Erythroblast (primary cell): ENCODE measurements around the gene BEX1.
"Not testable (repeated sequence)": the region's sequence is repeated elsewhere in the genome, so short reads cannot be mapped to it uniquely, and the experiment has no call there.

Source experiments
- DNase-seq, 2 experiments: peaks; one replicate each; lab custom pipeline; 2025; lab: John Stamatoyannopoulos, UW
- GATA1 ChIP-seq: IDR thresholded peaks from 2 replicates; pipeline ENCODE4 v1.6.1; 2011; ENCODE audit warnings: low read depth, mild to moderate bottlenecking, control low read depth, low read length, moderate library complexity
- POLR2A ChIP-seq: IDR thresholded peaks from 2 replicates; pipeline ENCODE4 v1.6.1; 2011; ENCODE audit warnings: mild to moderate bottlenecking, low read length

The BEX1 gene

DNA sequence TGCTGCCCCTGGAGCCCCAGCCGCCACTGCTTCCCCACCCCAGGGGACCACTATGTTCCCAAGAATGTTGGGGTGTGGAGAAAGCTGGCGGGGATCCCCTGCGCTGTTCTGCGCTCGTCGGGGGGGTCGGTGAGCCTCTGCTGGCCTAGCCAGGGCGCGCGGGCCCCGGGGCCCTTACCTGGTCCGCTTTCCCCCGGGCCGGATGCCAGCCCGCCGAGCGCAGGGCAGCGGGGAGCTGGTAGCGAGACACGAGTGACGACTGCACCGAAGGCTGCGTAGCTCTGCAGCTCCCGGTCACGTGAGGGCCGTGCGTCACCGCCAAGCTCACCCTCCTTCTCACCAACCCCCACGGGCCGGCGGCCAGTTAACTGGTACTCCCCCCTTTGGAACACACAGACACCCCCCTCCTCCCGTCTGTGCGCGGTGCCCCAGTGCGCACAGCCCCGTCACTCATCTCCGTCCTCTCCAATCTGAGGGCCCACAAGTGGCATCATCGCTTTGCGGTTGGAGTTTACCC lies at the start of gene BEX1:
TSS of gene BEX1 (minus strand) at position 254 of the 517 bp plus-strand sequence. CDS start 897 bp downstream, outside the sequence.
- TF ChIP-seq GATA1, result no peak
- TF ChIP-seq POLR2A, result peak; percentile 36
- DNase-seq, result peak; percentile 52 to 62

DNA sequence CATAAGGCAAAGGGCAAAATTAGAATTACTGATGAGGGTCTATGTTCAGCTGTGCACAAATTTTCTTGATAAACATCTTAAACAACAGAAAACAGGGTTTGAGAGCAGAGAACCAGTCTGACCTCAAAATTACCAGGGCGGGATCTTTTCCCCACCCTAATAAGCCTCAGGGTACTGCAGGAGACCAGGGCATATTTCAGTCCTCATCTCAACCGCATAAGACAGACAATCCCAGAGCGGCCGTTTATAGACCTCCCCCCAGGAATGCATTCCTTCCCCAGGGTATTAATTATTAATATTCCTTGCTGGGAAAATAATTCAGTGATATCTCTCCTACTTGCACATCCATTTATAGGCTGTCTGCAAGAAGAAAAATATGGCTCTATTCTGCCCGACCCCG lies 45.5 kb upstream of the BEX1 start:
- not testable (repeated sequence) for DNase-seq

DNA sequence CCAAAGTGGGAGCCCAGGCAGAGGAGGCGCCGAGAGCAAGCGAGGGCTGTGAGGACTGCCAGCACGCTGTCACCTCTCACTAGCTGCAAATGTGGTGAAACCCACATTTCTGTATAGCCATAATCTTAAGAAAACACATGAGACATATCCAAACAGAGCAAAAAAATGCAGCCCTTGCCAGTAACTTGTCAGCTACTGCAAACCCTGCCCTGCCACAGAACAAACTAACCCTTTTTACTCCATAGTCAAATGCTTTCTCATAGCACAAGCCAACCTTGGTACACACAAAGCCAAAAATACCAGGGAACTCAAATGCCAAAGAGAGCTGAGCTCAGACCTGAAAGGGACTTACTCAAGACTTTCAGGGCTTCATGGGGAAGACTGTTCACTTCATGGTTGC lies 43.9 kb upstream of the BEX1 start:
- DNase-seq, result no peak
- no peak for TF ChIP-seq GATA1
- TF ChIP-seq POLR2A, result no peak

DNA sequence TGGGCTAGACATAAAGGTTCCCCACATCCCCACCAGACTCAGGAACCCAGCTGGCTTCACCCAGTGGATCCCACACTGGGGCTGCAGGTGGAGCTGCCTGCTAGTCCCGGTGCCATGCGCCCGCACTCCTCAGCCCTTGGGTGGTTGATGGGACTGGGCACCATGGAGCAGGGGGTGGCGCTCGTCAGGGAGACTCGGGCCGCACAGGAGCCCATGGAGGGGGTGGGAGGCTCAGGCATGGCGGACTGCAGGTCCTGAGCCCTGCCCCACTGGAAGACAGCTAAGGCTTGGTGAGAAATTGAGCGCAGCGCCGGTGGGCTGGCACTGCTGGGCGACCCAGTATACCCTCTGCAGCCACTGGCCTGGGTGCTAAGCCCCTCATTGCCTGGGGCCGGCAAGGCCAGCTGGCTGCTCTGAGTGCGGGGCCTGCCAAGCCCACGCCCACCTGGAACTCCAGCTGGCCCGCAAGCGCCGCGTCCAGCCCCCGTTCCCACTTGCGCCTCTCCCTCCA lies 43.3 kb upstream of the BEX1 start:
- DNase-seq, result not testable (repeated sequence)

- DNase-seq, result not testable (repeated sequence)
Measured at GRCh38 chrX:103104370-103104769, 40.4 kb upstream of the BEX1 start.

- not testable (repeated sequence) for DNase-seq
Measured at GRCh38 chrX:103103866-103104265, 39.9 kb upstream of the BEX1 start.

DNA sequence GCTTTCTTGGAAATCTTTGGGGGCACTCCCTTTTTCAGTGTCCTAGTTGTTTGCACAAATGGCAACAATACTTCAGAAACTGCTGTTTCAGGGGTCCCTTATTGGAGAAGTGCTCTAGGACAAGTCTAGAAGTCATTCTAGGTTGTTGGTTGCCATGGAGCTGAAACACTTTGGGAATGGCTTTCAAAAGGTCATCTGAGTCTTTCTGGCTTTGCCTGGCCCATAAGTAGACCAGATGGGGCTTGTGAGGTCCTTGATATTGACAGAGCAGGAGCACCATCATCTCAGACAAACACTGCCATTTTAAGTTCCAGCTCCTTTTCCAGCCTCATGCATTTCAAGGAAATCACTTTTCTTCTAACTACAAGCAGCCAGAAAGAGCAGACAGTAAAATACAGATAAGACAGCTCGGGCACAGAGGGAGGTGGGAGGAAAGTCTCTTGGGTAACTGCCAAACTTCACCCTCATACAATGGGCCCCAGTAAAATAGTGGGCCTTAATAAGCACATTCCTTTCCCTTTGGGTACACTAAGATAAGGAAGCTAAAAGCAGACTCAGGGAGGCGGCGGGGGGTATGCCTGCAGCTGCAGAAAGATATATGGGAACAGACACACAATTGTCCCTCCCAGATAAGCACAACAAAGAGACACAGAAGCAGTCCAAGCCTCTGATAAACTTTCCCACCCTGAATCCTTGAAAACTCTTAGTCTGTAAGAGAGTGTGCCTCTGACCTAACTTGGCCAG lies 37.5 kb upstream of the BEX1 start:
- TF ChIP-seq POLR2A (peak; percentile 21), GATA1 (no peak)
- peak; percentile 72 to 93 for DNase-seq

GRCh38 chrX:103100484-103100883 lies 36.5 kb upstream of the BEX1 start:
- TF ChIP-seq GATA1, result no peak
- TF ChIP-seq POLR2A, result no peak
- DNase-seq, result no peak

GRCh38 chrX:103099691-103100090 lies 35.7 kb upstream of the BEX1 start:
- no peak for DNase-seq
- TF ChIP-seq POLR2A, result no peak
- no peak for TF ChIP-seq GATA1

GRCh38 chrX:103098488-103098887 lies 34.5 kb upstream of the BEX1 start:
- TF ChIP-seq POLR2A, result no peak
- no peak for TF ChIP-seq GATA1
- DNase-seq, result peak; percentile 60 to 87

- DNase-seq, result no peak
- TF ChIP-seq POLR2A, result no peak
Measured at GRCh38 chrX:103092942-103093341, 29.0 kb upstream of the BEX1 start, which contains the start of gene NXF3. Gene NXF3, minus strand, starts transcription at chrX:103093143. Its CDS starts 120 bp downstream, at chrX:103093023.

- DNase-seq, result no peak
- no peak for TF ChIP-seq POLR2A
- TF ChIP-seq GATA1, result no peak
Measured at GRCh38 chrX:103081051-103081450, 17.1 kb upstream of the BEX1 start.

DNA sequence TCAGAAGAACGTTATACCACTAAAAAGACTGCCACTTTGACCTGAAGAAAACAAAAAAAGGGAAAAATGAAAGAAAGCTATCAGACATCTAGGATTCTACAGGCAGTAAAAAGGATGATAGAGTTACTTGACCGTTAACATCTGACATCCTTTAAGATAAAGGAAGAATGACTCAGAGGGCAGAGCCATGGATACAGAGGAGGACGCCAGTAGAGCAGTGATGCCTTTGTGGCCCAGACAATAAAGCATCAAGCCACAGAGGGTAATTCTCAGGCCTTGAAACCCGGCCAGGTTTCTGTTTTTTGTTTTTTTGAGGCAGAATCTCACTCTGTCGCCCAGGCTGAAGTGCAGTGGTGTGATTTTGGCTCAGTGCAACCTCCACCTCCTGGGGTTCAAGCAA lies 9.5 kb upstream of the BEX1 start:
- DNase-seq, result no peak
- TF ChIP-seq GATA1, result no peak
- TF ChIP-seq POLR2A, result no peak

- no peak for DNase-seq
- TF ChIP-seq POLR2A (no peak), GATA1 (no peak)
Measured at GRCh38 chrX:103066606-103067005, 2.6 kb upstream of the BEX1 start.

GRCh38 chrX:103063191-103063845 lies 653 bp downstream of the BEX1 start:
- DNase-seq, result peak; percentile 36 to 39
- TF ChIP-seq GATA1, result no peak
- TF ChIP-seq POLR2A, result no peak
